Measurements from ENCODE around the gene ZNF296. TPM values are rescaled to one million over a fixed set of nuclear protein-coding genes. Genes with fewer than 3 reads are reported as not detected.

Gene ZNF296
- total RNA-seq, 1 donor from 2014 or later: 1.0 TPM

GRCh38 chr19:45038931-45039893 lies 37.1 kb downstream of the ZNF296 start, which contains the start of gene CLASRP:
Gene CLASRP, plus strand, starts transcription at chr19:45039045. Its CDS starts 1,168 bp downstream, at chr19:45040213.
- peaks cover 6% of the 10 kb centered on the region for H3K36me3 ChIP-seq (ENCODE audit: control insufficient read depth, insufficient read depth, low read length)

GRCh38 chr19:45037393-45038169 lies 38.7 kb downstream of the ZNF296 start:
- H3K4me3 ChIP-seq (ENCODE audit: low read depth, low read length): no peak overlapping the region
- no peak for TF ChIP-seq CTCF (IDR thresholded peaks at IDR 0.05; ENCODE audit: insufficient read depth, low read length, poor library complexity, severe bottlenecking)
- DNase-seq (ENCODE audit: low read depth): no peak
- peaks cover 6% of the 10 kb centered on the region for H3K36me3 ChIP-seq (ENCODE audit: control insufficient read depth, insufficient read depth, low read length)
- H3K27me3 ChIP-seq (ENCODE audit: control insufficient read depth, insufficient read depth, low read length): no peaks in the 10 kb centered on the region

More at GRCh38 chr19:45038931-45039893, 37.1 kb downstream of the ZNF296 start, which contains the start of gene CLASRP:
- Histone ChIP-seq H3K4me3 (ENCODE audit: low read depth, low read length) (peak within 1 kb of the TSS; percentile 68), H3K27me3 (ENCODE audit: control insufficient read depth, insufficient read depth, low read length) (no peaks in the 10 kb centered on the region)
- DNase-seq (ENCODE audit: low read depth): peak; percentile 34
- no peak for TF ChIP-seq CTCF (IDR thresholded peaks at IDR 0.05; ENCODE audit: insufficient read depth, low read length, poor library complexity, severe bottlenecking)

GRCh38 chr19:45035755-45036154 lies 40.5 kb downstream of the ZNF296 start:
- Histone ChIP-seq H3K27me3 (ENCODE audit: control insufficient read depth, insufficient read depth, low read length) (no peaks in the 10 kb centered on the region), H3K36me3 (ENCODE audit: control insufficient read depth, insufficient read depth, low read length) (peaks cover 4% of the 10 kb centered on the region), H3K4me3 (ENCODE audit: low read depth, low read length) (no peak overlapping the region)
- DNase-seq (ENCODE audit: low read depth): no peak
- TF ChIP-seq CTCF (IDR thresholded peaks at IDR 0.05; ENCODE audit: insufficient read depth, low read length, poor library complexity, severe bottlenecking): no peak

- peaks cover 4% of the 10 kb centered on the region for H3K36me3 ChIP-seq (ENCODE audit: control insufficient read depth, insufficient read depth, low read length)
- TF ChIP-seq CTCF (IDR thresholded peaks at IDR 0.05; ENCODE audit: insufficient read depth, low read length, poor library complexity, severe bottlenecking): no peak
- no peak for DNase-seq (ENCODE audit: low read depth)
Observed at GRCh38 chr19:45032421-45032820, 43.9 kb downstream of the ZNF296 start.

GRCh38 chr19:45030825-45031224 lies 45.5 kb downstream of the ZNF296 start:
- DNase-seq (ENCODE audit: low read depth): no peak
- H3K36me3 ChIP-seq (ENCODE audit: control insufficient read depth, insufficient read depth, low read length): peaks cover 4% of the 10 kb centered on the region
- H3K27me3 ChIP-seq (ENCODE audit: control insufficient read depth, insufficient read depth, low read length): no peaks in the 10 kb centered on the region

More at GRCh38 chr19:45032421-45032820, 43.9 kb downstream of the ZNF296 start:
- H3K4me3 ChIP-seq (ENCODE audit: low read depth, low read length): no peak overlapping the region
- H3K27me3 ChIP-seq (ENCODE audit: control insufficient read depth, insufficient read depth, low read length): no peaks in the 10 kb centered on the region

More at GRCh38 chr19:45030825-45031224, 45.5 kb downstream of the ZNF296 start:
- H3K4me3 ChIP-seq (ENCODE audit: low read depth, low read length): no peak overlapping the region
- no peak for TF ChIP-seq CTCF (IDR thresholded peaks at IDR 0.05; ENCODE audit: insufficient read depth, low read length, poor library complexity, severe bottlenecking)
